H1 (cell line): ENCODE results near the gene SYT2. TPM values are rescaled to one million over a fixed set of nuclear protein-coding genes. Genes with fewer than 3 reads are reported as not detected.

Experiments used
- CTCF ChIA-PET: fragments of 300-600 bp; sonication (Branson Sonifier 250); formaldehyde crosslinking; loops from one replicate; lab custom pipeline; 2021; ENCODE audit not compliant: partially characterized antibody; lab: Charles Lee
- POLR2A ChIA-PET: fragments of 300-600 bp; sonication (Branson Sonifier 250); formaldehyde crosslinking; loops from one replicate; lab custom pipeline; 2021; ENCODE audit warnings: inconsistent platforms; ENCODE audit not compliant: partially characterized antibody; lab: Charles Lee
- DNase-seq, 2 experiments: peaks; one replicate each; pipeline versions ENCODE4 v3.0.0 to v3.0.0-alpha.2; 2010 to 2022; ENCODE audit warnings: low spot score in 2 of 2, low read depth in 1 of 2, mixed read lengths in 1 of 2
- FAIRE-seq: peaks from 2 replicates; lab custom pipeline; 2011; peaks lifted over from hg19 to GRCh38; lab: Jason Lieb, UNC
- H2AFZ ChIP-seq: 2 replicates; pipeline ENCODE4 v1.8.1; 2012; ENCODE audit warnings: low read length, inconsistent platforms
- H2AK5ac ChIP-seq: 2 replicates; pipeline ENCODE4 v1.6.1; 2013; ENCODE audit warnings: low read depth, low read length
- H2BK120ac ChIP-seq: replicated peaks from 2 replicates; pipeline ENCODE3; 2013; ENCODE audit warnings: low read depth, low read length, inconsistent platforms
- H2BK12ac ChIP-seq: 2 replicates; pipeline ENCODE4 v1.6.1; 2013; ENCODE audit warnings: low read depth, low read length
- H2BK15ac ChIP-seq: 2 replicates; pipeline ENCODE4 v1.6.1; 2013; ENCODE audit warnings: low read length
- H2BK20ac ChIP-seq: 2 replicates; pipeline ENCODE4 v1.6.1; 2013; ENCODE audit warnings: low read length
- H2BK5ac ChIP-seq: 2 replicates; pipeline ENCODE4 v1.6.1; 2013; ENCODE audit warnings: low read depth, low read length
- H3K14ac ChIP-seq: 2 replicates; pipeline ENCODE4 v1.6.1; 2013; ENCODE audit warnings: inconsistent platforms; ENCODE audit not compliant: insufficient read length
- H3K18ac ChIP-seq: 2 replicates; pipeline ENCODE4 v1.6.1; 2013; ENCODE audit warnings: low read length; ENCODE audit errors: extremely low read depth
- H3K23ac ChIP-seq: 2 replicates; pipeline ENCODE4 v1.6.1; 2013; ENCODE audit warnings: inconsistent platforms; ENCODE audit not compliant: insufficient read length
- H3K23me2 ChIP-seq: 2 replicates; pipeline ENCODE4 v1.6.1; 2013; ENCODE audit warnings: low read depth, low read length
- H3K27ac ChIP-seq: 2 replicates; pipeline ENCODE4 v1.6.1; 2011; ENCODE audit warnings: low read depth, low read length, inconsistent platforms
- H3K27me3 ChIP-seq, 4 experiments: replicated peaks in 1 of 4; 1 replicate in 1 of 4; 2 replicates in 3 of 4; pipeline versions ENCODE4 v1.6.1 to v1.8.1; 2011 to 2013; ENCODE audit warnings: low read length in 3 of 4, mild to moderate bottlenecking in 3 of 4, inconsistent platforms in 2 of 4, mixed read lengths in 2 of 4, moderate library complexity in 1 of 4; ENCODE audit not compliant: control insufficient read depth in 3 of 4, insufficient read depth in 3 of 4; ENCODE audit errors: extremely low read depth in 1 of 4
- H3K36me3 ChIP-seq, 4 experiments: 2 replicates each; pipeline versions ENCODE4 v1.6.1 to v1.8.1; 2011 to 2013; ENCODE audit warnings: mild to moderate bottlenecking in 4 of 4, low read length in 3 of 4, moderate library complexity in 2 of 4, control low read depth in 1 of 4, inconsistent platforms in 1 of 4; ENCODE audit not compliant: insufficient read depth in 4 of 4, control insufficient read depth in 2 of 4
- H3K4ac ChIP-seq: replicated peaks from 2 replicates; pipeline ENCODE3; 2013; ENCODE audit warnings: low read length, low read depth, mixed read lengths, inconsistent platforms; ENCODE audit not compliant: insufficient read length
- H3K4me1 ChIP-seq, 4 experiments: replicated peaks in 1 of 4; 1 replicate in 1 of 4; 2 replicates in 3 of 4; pipeline versions ENCODE4 v1.6.1 to v1.8.1; 2011 to 2013; ENCODE audit warnings: low read length in 3 of 4, inconsistent platforms in 2 of 4, mixed read lengths in 1 of 4; ENCODE audit not compliant: insufficient read depth in 4 of 4, control insufficient read depth in 3 of 4
- H3K4me2 ChIP-seq, 2 experiments: 2 replicates each; pipeline versions ENCODE4 v1.6.1 to v1.8.1; 2011 to 2013; ENCODE audit warnings: low read depth in 2 of 2, low read length in 2 of 2, control low read depth in 1 of 2, inconsistent platforms in 1 of 2, mild to moderate bottlenecking in 1 of 2; ENCODE audit not compliant: insufficient read depth in 1 of 2
- H3K4me3 ChIP-seq, 4 experiments: fragments of 200-600, 300-600 bp in 1 of 4; sonication (generic), shearing (Covaris generic), sonication (Bioruptor Twin) in 1 of 4; 2 replicates each; pipeline versions ENCODE4 v1.5.1 to v1.8.1; 2011 to 2016; ENCODE audit warnings: low read length in 4 of 4, low read depth in 3 of 4, control low read depth in 2 of 4, inconsistent platforms in 2 of 4, mild to moderate bottlenecking in 2 of 4, mixed read lengths in 1 of 4, moderate library complexity in 1 of 4; ENCODE audit not compliant: insufficient read depth in 2 of 4; ENCODE audit errors: extremely low read depth in 1 of 4
- H3K56ac ChIP-seq: replicated peaks from 2 replicates; pipeline ENCODE3; 2013; ENCODE audit warnings: low read depth, mild to moderate bottlenecking, mixed read lengths, low read length, inconsistent platforms; ENCODE audit not compliant: insufficient read length
- H3K79me1 ChIP-seq: 2 replicates; pipeline ENCODE4 v1.6.1; 2013; ENCODE audit warnings: low read depth, low read length, control low read depth
- H3K79me2 ChIP-seq, 2 experiments: 2 replicates each; pipeline versions ENCODE4 v1.6.1 to v1.8.1; 2012 to 2013; ENCODE audit warnings: low read length in 2 of 2, mild to moderate bottlenecking in 2 of 2, inconsistent platforms in 1 of 2; ENCODE audit not compliant: insufficient read depth in 2 of 2, control insufficient read depth in 1 of 2
- H3K9ac ChIP-seq, 4 experiments: replicated peaks in 1 of 4; 1 replicate in 1 of 4; 2 replicates in 3 of 4; pipeline versions ENCODE4 v1.6.1 to v1.8.1; 2011 to 2013; ENCODE audit warnings: low read depth in 3 of 4, low read length in 3 of 4, control low read depth in 2 of 4, mild to moderate bottlenecking in 2 of 4, moderate library complexity in 2 of 4, inconsistent platforms in 1 of 4; ENCODE audit errors: extremely low read depth in 1 of 4
- H3K9me3 ChIP-seq, 2 experiments: 2 replicates each; pipeline versions ENCODE4 v1.6.1 to v1.8.1; 2012 to 2013; ENCODE audit warnings: mild to moderate bottlenecking in 2 of 2, moderate library complexity in 2 of 2, control low read depth in 1 of 2, inconsistent platforms in 1 of 2, low read depth in 1 of 2, low read length in 1 of 2, mixed read lengths in 1 of 2; ENCODE audit not compliant: insufficient read depth in 2 of 2
- H4K20me1 ChIP-seq, 2 experiments: replicated peaks in 1 of 2; 2 replicates each; pipeline versions ENCODE3 to v1.8.1; 2011 to 2013; ENCODE audit warnings: inconsistent platforms in 2 of 2, low read length in 2 of 2, mild to moderate bottlenecking in 1 of 2; ENCODE audit not compliant: insufficient read depth in 2 of 2, control insufficient read depth in 1 of 2
- H4K5ac ChIP-seq: 2 replicates; pipeline ENCODE4 v1.6.1; 2013; ENCODE audit warnings: low read length, low read depth, mixed read lengths, inconsistent platforms; ENCODE audit not compliant: insufficient read length
- H4K8ac ChIP-seq: 2 replicates; pipeline ENCODE4 v1.8.0; 2013; ENCODE audit warnings: mild to moderate bottlenecking, moderate library complexity, low read length, inconsistent platforms; ENCODE audit not compliant: insufficient read depth; ENCODE audit errors: extremely low read depth
- H4K91ac ChIP-seq: replicated peaks from 2 replicates; pipeline ENCODE3; 2013; ENCODE audit warnings: low read length, mixed read lengths, inconsistent platforms; ENCODE audit not compliant: insufficient read length
- ASH2L ChIP-seq: fragments of 200-600, 300-600 bp; sonication (generic); IDR thresholded peaks from one replicate; pipeline ENCODE4 v1.7.1; 2017; ENCODE audit warnings: low read length
- CHD1 ChIP-seq: IDR thresholded peaks from 2 replicates; pipeline ENCODE4 v1.6.1; 2012; ENCODE audit warnings: low read depth, low read length, improper control_type of control experiment
- CTBP2 ChIP-seq: IDR thresholded peaks from 2 replicates; pipeline ENCODE4 v1.7.0; 2011; ENCODE audit warnings: borderline replicate concordance, mild to moderate bottlenecking, moderate library complexity, mixed read lengths, low read length; ENCODE audit not compliant: insufficient read depth, insufficient read length
- EGR1 ChIP-seq: IDR thresholded peaks from 2 replicates; pipeline ENCODE4 v1.6.1; 2011; ENCODE audit warnings: low read depth, low read length, borderline replicate concordance
- MAFK ChIP-seq: IDR thresholded peaks from 2 replicates; pipeline ENCODE4 v1.6.1; 2012; ENCODE audit warnings: low read depth, mild to moderate bottlenecking, improper control_type of control experiment, low read length
- NANOG ChIP-seq: IDR thresholded peaks from 2 replicates; pipeline ENCODE4 v1.6.1; 2011; ENCODE audit warnings: low read length, low read depth, mild to moderate bottlenecking, inconsistent platforms; ENCODE audit not compliant: insufficient read depth, poor library complexity, severe bottlenecking
- POLR2A ChIP-seq, 2 experiments: IDR thresholded peaks; 1 replicate in 1 of 2; 2 replicates in 1 of 2; pipeline ENCODE4 v1.6.1; 2011; ENCODE audit warnings: low read depth in 2 of 2, low read length in 2 of 2, mild to moderate bottlenecking in 2 of 2; ENCODE audit errors: control extremely low read depth in 1 of 2
- TAF1 ChIP-seq: IDR thresholded peaks from 2 replicates; pipeline ENCODE4 v1.6.1; 2011; ENCODE audit warnings: mild to moderate bottlenecking, low read depth, low read length
- TBP ChIP-seq: IDR thresholded peaks from 2 replicates; pipeline ENCODE4 v1.6.1; 2011; ENCODE audit warnings: low read depth, low read length, improper control_type of control experiment
- YY1 ChIP-seq: IDR thresholded peaks from 2 replicates; pipeline ENCODE4 v1.6.1; 2011; ENCODE audit warnings: low read depth, mild to moderate bottlenecking, low read length
- WGBS, 2 experiments: shearing (Covaris generic) in 1 of 2; methylation state at CpG; one replicate each; pipeline versions ENCODE4 v1.1.6 to v1.1.7; 2013 to 2015; ENCODE audit warnings: low lambda C conversion rate in 2 of 2, mixed read lengths in 2 of 2, inconsistent platforms in 1 of 2, low coverage in 1 of 2, missing lambda C conversion rate in 1 of 2; ENCODE audit not compliant: insufficient replicate concordance in 2 of 2, insufficient coverage in 1 of 2, insufficient read length in 1 of 2; ENCODE audit errors: extremely low coverage in 1 of 2, missing lambda C conversion rate in 1 of 2; 5-methylcytosine and 5-hydroxymethylcytosine counted together
- polyA plus RNA-seq, 7 experiments: library from polyadenylated mRNA; depleted of rRNA in 3 of 7; stranded (reverse) in 5 of 7; unstranded in 2 of 7; fragments of >200 nt in 5 of 7; fragments of 200-250 nt in 2 of 7; gene quantifications; 1 replicate in 5 of 7; 2 replicates in 1 of 7; 4 replicates in 1 of 7; pipeline versions ENCODE4 v1.2.1 to v1.2.3, GENCODE V29; 2011 to 2013; ENCODE audit warnings: missing spikeins in 2 of 7, mixed read lengths in 2 of 7
- total RNA-seq: library from RNA; stranded (reverse); fragmentation: NEBNext Ultra II Directional; extraction: Animal tissue kit (Norgen Biotek cat#: 25700); gene quantifications from 2 replicates; pipeline ENCODE4 v1.2.1, GENCODE V29; 2021
- TF ChIP-seq, protein P1 (sequence below), 3 experiments: IDR thresholded peaks; 1 replicate in 2 of 3; 2 replicates in 1 of 3; pipeline versions ENCODE4 v1.5.1 to v1.6.1; 2011; ENCODE audit warnings: low read length in 3 of 3, mild to moderate bottlenecking in 3 of 3, inconsistent platforms in 2 of 3, low read depth in 1 of 3, moderate library complexity in 1 of 3; ENCODE audit not compliant: insufficient read depth in 1 of 3; ENCODE audit errors: control extremely low read depth in 1 of 3
- TF ChIP-seq, protein P2 (sequence below): IDR thresholded peaks from 2 replicates; pipeline ENCODE4 v1.6.1; 2012; ENCODE audit warnings: inconsistent platforms

The SYT2 gene
- total and polyA plus RNA-seq, 2 of the 8 experiments (the other 6 are each of a cell fraction or from before 2014, with no cell fraction given) = 2.8 to 11.0 TPM

DNA sequence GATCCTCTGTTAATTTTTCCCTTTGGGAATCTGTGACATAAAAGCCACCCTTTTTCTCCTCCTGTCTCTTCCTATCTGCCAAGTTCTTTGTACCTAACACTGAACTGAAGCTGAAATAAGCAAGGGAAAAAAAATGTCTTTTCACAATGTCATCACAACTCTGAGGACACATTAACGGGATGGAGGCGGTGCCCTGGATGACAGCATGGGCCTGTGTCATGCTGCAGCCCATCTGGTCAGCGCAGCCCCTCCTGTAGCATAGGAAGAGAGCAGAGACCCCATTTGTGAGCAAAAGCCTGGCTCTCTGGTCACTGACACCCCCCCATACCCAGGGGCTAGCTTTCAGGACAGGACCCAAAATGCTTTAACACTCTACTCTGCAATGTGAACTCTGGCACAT lies 22.5 kb downstream of the SYT2 start:
- Histone ChIP-seq H2BK20ac (no peak overlapping the region), H2BK12ac (no peak overlapping the region), H2AK5ac (no peak overlapping the region), H3K4me1 (peaks cover 0 to 6% (median 1%) of the 10 kb centered on the region in 4 experiments; a peak in 2 of 7 replicates), H4K20me1 (peaks cover 0 to 9% of the 10 kb centered on the region in 2 experiments), H3K4me3 (no peak overlapping the region), H3K9me3 (no peaks in the 10 kb centered on the region), H2BK15ac (no peak overlapping the region), H3K56ac (no peak overlapping the region), H4K8ac (no peak overlapping the region), H2BK5ac (no peak overlapping the region), H3K9ac (no peak overlapping the region), H3K23me2 (no peaks in the 10 kb centered on the region), H3K79me2 (no peaks in the 10 kb centered on the region), H3K27ac (no peak overlapping the region), H3K36me3 (no peaks in the 10 kb centered on the region), H4K5ac (no peak overlapping the region), H3K4me2 (no peak overlapping the region), H3K23ac (no peak overlapping the region), H3K27me3 (0 out of 7 replicates have a peak, but pooled peaks cover 0 to 3% (median 0%) of the 10 kb centered on the region in 4 experiments), H3K18ac (no peak overlapping the region), H4K91ac (no peak overlapping the region), H2BK120ac (no peak overlapping the region), H3K79me1 (no peaks in the 10 kb centered on the region; the same call in 1 of the 2 replicates), H2AFZ (no peak overlapping the region), H3K14ac (no peak overlapping the region), H3K4ac (no peak overlapping the region)
- 85% methylated on average over 3 of the region's 3 CpGs; no CpG with 5 or more reads in 1 of the 2 experiments for WGBS, 2 experiments
- no peak for DNase-seq
- FAIRE-seq = no peak
- POLR2A ChIA-PET = no interaction called here
- CTCF ChIA-PET = interaction anchor here (0.7 to 8.3 kb wide), 8 partner anchors 10 to 224 kb away, joined by 3 to 105 read pairs (median 6); no protein-coding TSS in a partner anchor
- TF ChIP-seq EGR1 (no peak), MAFK (no peak), CTBP2 (no peak), CHD1 (no peak), ASH2L (no peak), TAF1 (no peak), YY1 (no peak), TBP (no peak), NANOG (no peak), POLR2A (IDR thresholded peaks at IDR 0.05; ENCODE audit: control extremely low read depth in 1 of 2, low read depth in 2 of 2, low read length in 2 of 2) (no peak)
- TF ChIP-seq, protein P1, sequence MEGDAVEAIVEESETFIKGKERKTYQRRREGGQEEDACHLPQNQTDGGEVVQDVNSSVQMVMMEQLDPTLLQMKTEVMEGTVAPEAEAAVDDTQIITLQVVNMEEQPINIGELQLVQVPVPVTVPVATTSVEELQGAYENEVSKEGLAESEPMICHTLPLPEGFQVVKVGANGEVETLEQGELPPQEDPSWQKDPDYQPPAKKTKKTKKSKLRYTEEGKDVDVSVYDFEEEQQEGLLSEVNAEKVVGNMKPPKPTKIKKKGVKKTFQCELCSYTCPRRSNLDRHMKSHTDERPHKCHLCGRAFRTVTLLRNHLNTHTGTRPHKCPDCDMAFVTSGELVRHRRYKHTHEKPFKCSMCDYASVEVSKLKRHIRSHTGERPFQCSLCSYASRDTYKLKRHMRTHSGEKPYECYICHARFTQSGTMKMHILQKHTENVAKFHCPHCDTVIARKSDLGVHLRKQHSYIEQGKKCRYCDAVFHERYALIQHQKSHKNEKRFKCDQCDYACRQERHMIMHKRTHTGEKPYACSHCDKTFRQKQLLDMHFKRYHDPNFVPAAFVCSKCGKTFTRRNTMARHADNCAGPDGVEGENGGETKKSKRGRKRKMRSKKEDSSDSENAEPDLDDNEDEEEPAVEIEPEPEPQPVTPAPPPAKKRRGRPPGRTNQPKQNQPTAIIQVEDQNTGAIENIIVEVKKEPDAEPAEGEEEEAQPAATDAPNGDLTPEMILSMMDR (IDR thresholded peaks at IDR 0.05; ENCODE audit: control extremely low read depth in 1 of 3, insufficient read depth in 1 of 3, low read depth in 1 of 3, low read length in 3 of 3) = no peak
- TF ChIP-seq, protein P2, sequence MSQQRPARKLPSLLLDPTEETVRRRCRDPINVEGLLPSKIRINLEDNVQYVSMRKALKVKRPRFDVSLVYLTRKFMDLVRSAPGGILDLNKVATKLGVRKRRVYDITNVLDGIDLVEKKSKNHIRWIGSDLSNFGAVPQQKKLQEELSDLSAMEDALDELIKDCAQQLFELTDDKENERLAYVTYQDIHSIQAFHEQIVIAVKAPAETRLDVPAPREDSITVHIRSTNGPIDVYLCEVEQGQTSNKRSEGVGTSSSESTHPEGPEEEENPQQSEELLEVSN = no peak
